ENCODE data around the gene SETD7. TPM values are rescaled to one million over a fixed set of nuclear protein-coding genes. Genes with fewer than 3 reads are reported as not detected.

SETD7 gene
- total RNA-seq, 4 donors from 2014 or later, result 38.9 to 80.6 (median 59.3) TPM

DNA sequence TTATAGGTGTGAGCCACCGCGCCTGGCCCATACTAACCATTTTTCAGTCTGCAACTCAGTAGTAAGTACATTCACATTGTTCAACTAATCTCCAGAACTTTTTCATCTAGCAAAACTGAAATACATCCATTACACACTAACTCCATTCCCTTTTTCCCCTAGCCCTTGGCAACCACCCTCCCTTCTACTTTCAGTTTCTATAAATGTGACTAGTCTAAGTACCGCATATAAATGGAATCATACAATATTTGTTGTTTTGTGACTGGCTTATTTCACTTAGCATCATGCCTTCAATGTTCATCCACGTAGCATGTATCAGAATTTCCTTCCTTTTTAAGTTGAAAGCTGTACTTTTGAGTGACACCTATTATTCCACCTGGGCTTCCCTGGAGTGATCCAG is 44.6 kb upstream of the SETD7 start:
- no peaks in the 10 kb centered on the region for H3K27me3 ChIP-seq
- H3K9me3 ChIP-seq, result no peaks in the 10 kb centered on the region
- no peak for DNase-seq
- H3K36me3 ChIP-seq, result no peaks in the 10 kb centered on the region
- no peaks in the 10 kb centered on the region for H3K4me1 ChIP-seq
- no peak overlapping the region for H3K4me3 ChIP-seq
- TF ChIP-seq POLR2A (IDR thresholded peaks at IDR 0.05), result no peak
- TF ChIP-seq CTCF (IDR thresholded peaks at IDR 0.05), result no peak
- no peak overlapping the region for H3K27ac ChIP-seq
- intact Hi-C loops (cut with DNase I; ENCODE audit: low total_unique reads), result no loop called here

- DNase-seq, result no peak
- intact Hi-C loops (cut with DNase I; ENCODE audit: low total_unique reads), result no loop called here
- Histone ChIP-seq H3K27me3 (no peaks in the 10 kb centered on the region), H3K4me3 (no peak overlapping the region), H3K27ac (no peak overlapping the region), H3K9me3 (no peaks in the 10 kb centered on the region), H3K4me1 (no peaks in the 10 kb centered on the region), H3K36me3 (no peaks in the 10 kb centered on the region)
- TF ChIP-seq POLR2A (IDR thresholded peaks at IDR 0.05), result no peak
- no peak for TF ChIP-seq CTCF (IDR thresholded peaks at IDR 0.05)
Observed at GRCh38 chr4:139599594-139600374, 43.8 kb upstream of the SETD7 start.

- no peak for DNase-seq
- no peaks in the 10 kb centered on the region for H3K9me3 ChIP-seq
- TF ChIP-seq CTCF (IDR thresholded peaks at IDR 0.05) (no peak), POLR2A (IDR thresholded peaks at IDR 0.05) (no peak)
- H3K36me3 ChIP-seq, result no peaks in the 10 kb centered on the region
- H3K4me3 ChIP-seq, result no peak overlapping the region
- H3K27ac ChIP-seq, result no peak overlapping the region
- no peaks in the 10 kb centered on the region for H3K27me3 ChIP-seq
- H3K4me1 ChIP-seq, result no peaks in the 10 kb centered on the region
- intact Hi-C loops (cut with DNase I; ENCODE audit: low total_unique reads), result no loop called here
Observed at GRCh38 chr4:139599076-139599475, 43.1 kb upstream of the SETD7 start.

DNA sequence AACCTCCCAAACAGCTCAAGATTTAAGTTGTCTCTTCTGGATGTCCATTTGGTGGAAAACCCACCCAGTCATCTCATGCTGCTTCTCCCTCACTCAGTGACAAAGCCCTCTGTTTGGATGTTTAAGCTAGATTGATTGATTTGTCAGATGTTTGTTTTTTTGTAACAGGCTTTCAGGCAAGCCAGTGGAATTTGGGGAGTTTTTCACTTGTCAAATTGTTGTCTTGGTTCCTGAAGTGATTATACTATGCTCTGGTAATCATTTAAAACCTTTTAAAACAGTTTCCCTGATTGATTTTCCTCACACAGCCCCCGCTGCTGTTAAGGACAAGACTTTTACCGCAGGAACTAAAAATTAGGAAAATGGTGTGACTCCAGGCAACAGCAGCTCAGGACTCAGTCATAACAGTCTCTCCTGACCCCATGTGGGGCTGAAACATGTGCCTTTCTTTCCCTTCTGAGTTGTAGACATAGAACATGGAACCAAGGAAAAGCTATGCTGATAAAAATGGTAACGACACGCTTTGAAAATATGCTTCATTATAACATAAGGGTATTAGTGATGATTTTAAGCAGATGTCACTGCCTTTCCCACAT is 40.8 kb upstream of the SETD7 start:
- no peaks in the 10 kb centered on the region for H3K27me3 ChIP-seq
- no peaks in the 10 kb centered on the region for H3K4me1 ChIP-seq
- no peak for TF ChIP-seq POLR2A (IDR thresholded peaks at IDR 0.05)
- no peak for TF ChIP-seq CTCF (IDR thresholded peaks at IDR 0.05)
- H3K9me3 ChIP-seq, result no peaks in the 10 kb centered on the region
- no peak overlapping the region for H3K27ac ChIP-seq
- intact Hi-C loops (cut with DNase I; ENCODE audit: low total_unique reads), result no loop called here
- H3K4me3 ChIP-seq, result no peak overlapping the region
- no peaks in the 10 kb centered on the region for H3K36me3 ChIP-seq
- DNase-seq, result no peak

GRCh38 chr4:139596034-139596683 is 40.1 kb upstream of the SETD7 start:
- Histone ChIP-seq H3K36me3 (no peaks in the 10 kb centered on the region), H3K27me3 (no peaks in the 10 kb centered on the region), H3K4me3 (no peak overlapping the region), H3K9me3 (no peaks in the 10 kb centered on the region), H3K27ac (no peak overlapping the region), H3K4me1 (no peaks in the 10 kb centered on the region)
- intact Hi-C loops (cut with DNase I; ENCODE audit: low total_unique reads), result no loop called here
- DNase-seq, result no peak
- TF ChIP-seq CTCF (IDR thresholded peaks at IDR 0.05) (no peak), POLR2A (IDR thresholded peaks at IDR 0.05) (no peak)
